ENCODE measurements around the gene ZYX. TPM values are rescaled to one million over a fixed set of nuclear protein-coding genes. Genes with fewer than 3 reads are reported as not detected.

Gene ZYX
- total RNA-seq, 1 experiment from 2014 or later: 260 TPM

DNA sequence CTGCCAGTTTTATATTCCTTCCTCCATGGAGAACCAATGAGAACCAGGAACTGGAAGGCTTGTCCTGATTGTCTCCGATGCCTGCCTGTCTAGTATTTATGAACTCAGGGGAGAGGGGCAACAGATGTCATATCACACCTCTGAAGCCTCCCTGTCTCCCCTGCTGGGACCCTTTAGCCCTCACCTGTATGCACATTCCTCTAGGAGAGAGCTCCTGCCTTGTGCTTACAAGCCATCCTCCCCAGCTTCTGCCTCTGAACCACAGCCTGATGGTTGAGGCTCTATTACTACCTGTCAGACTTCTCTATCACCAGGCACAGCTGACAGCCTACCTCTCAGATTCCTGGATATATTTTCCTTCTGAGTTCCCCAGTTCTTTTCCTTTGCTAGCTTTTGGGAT lies 12.8 kb upstream of the ZYX start:
- Mint-ChIP-seq H3K4me3 (ENCODE audit: unreplicated experiment) (no peak overlapping the region), H3K27ac (ENCODE audit: low read depth, unreplicated experiment) (no peak overlapping the region), H3K9me3 (ENCODE audit: unreplicated experiment) (no peaks in the 10 kb centered on the region), H3K4me1 (ENCODE audit: insufficient read depth, unreplicated experiment) (peaks cover 25% of the 10 kb centered on the region), H3K27me3 (ENCODE audit: insufficient read depth, unreplicated experiment) (peaks cover 23% of the 10 kb centered on the region), H3K36me3 (ENCODE audit: insufficient read depth, unreplicated experiment) (no peaks in the 10 kb centered on the region)
- intact Hi-C loops (cut with micrococcal nuclease): no loop called here
- no TSS peak for BruUV-seq (replicated peaks)
- POLR2A ChIA-PET: interaction anchor here (1.1 kb wide), 1 partner anchor 12 kb away, joined by 4 read pairs; no protein-coding TSS in a partner anchor
- TF ChIP-seq CTCF (IDR thresholded peaks at IDR 0.05; ENCODE audit: unreplicated experiment): no peak
- CTCF ChIA-PET: interaction anchor here (0.5 to 4.1 kb wide), 6 partner anchors 12 to 128 kb away, joined by 3 to 31 read pairs (median 8); partner anchors contain the start of gene ZYX
- no peak for DNase-seq (ENCODE audit: unreplicated experiment)

GRCh38 chr7:143369678-143370651 lies 11.2 kb upstream of the ZYX start:
- H3K27ac Mint-ChIP-seq (ENCODE audit: low read depth, unreplicated experiment): no peak overlapping the region
- no peak for DNase-seq (ENCODE audit: unreplicated experiment)
- no peaks in the 10 kb centered on the region for H3K36me3 Mint-ChIP-seq (ENCODE audit: insufficient read depth, unreplicated experiment)
- H3K27me3 Mint-ChIP-seq (ENCODE audit: insufficient read depth, unreplicated experiment): peaks cover 7% of the 10 kb centered on the region
- no peak for TF ChIP-seq CTCF (IDR thresholded peaks at IDR 0.05; ENCODE audit: unreplicated experiment)
- ChIA-PET CTCF (interaction anchor here (0.6 to 4.1 kb wide), 15 partner anchors 11 to 686 kb away, joined by 3 to 31 read pairs (median 4); partner anchors contain the start of gene ZYX), POLR2A (interaction anchor here (0.7 to 1.0 kb wide), 3 partner anchors 10 to 38 kb away, joined by 3 to 4 read pairs (median 3); no protein-coding TSS in a partner anchor)
- peaks cover 32% of the 10 kb centered on the region for H3K4me1 Mint-ChIP-seq (ENCODE audit: insufficient read depth, unreplicated experiment)
- no TSS peak for BruUV-seq (replicated peaks)
- intact Hi-C loops (cut with micrococcal nuclease): no loop called here
- H3K9me3 Mint-ChIP-seq (ENCODE audit: unreplicated experiment): no peaks in the 10 kb centered on the region
- no peak overlapping the region for H3K4me3 Mint-ChIP-seq (ENCODE audit: unreplicated experiment)

DNA sequence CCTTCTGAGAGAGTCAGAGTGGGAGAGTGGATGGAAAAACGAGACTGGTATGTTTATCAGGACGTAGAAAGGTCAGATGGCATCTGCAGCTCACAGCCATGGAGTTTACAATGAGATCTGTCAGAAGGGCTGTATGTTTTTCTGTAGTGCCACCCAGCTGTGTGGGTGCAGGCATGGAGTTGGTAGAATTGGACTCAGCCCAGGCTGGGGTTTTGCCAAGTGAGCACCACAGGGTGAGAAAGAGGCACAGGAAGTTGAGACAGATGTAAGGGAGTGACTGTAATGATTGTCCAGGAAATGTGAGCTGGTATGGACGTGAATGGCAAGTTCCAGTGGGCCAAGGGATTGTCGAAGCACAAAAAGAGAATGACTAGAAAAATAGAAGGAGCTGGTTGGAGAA lies 9.1 kb upstream of the ZYX start:
- Mint-ChIP-seq H3K27me3 (ENCODE audit: insufficient read depth, unreplicated experiment) (no peaks in the 10 kb centered on the region), H3K4me1 (ENCODE audit: insufficient read depth, unreplicated experiment) (peaks cover 37% of the 10 kb centered on the region), H3K36me3 (ENCODE audit: insufficient read depth, unreplicated experiment) (peaks cover 6% of the 10 kb centered on the region), H3K27ac (ENCODE audit: low read depth, unreplicated experiment) (peak overlapping the region; percentile 13), H3K4me3 (ENCODE audit: unreplicated experiment) (no peak overlapping the region), H3K9me3 (ENCODE audit: unreplicated experiment) (no peaks in the 10 kb centered on the region)
- TF ChIP-seq CTCF (IDR thresholded peaks at IDR 0.05; ENCODE audit: unreplicated experiment): peak; percentile 15
- CTCF ChIA-PET: interaction anchor here (0.6 to 4.1 kb wide), 14 partner anchors 12 to 639 kb away, joined by 3 to 20 read pairs (median 3); partner anchors contain the start of gene CLCN1
- DNase-seq (ENCODE audit: unreplicated experiment): peak; percentile 96
- POLR2A ChIA-PET: interaction anchor here (1.0 to 1.2 kb wide), 3 partner anchors 10 to 132 kb away, joined by 3 to 4 read pairs (median 3); partner anchors contain the start of genes FAM131B and ZYX
- intact Hi-C loops (cut with micrococcal nuclease): no loop called here
- BruUV-seq (replicated peaks): no TSS peak

GRCh38 chr7:143373255-143373794 lies 7.8 kb upstream of the ZYX start:
- no TSS peak for BruUV-seq (replicated peaks)
- no peak for DNase-seq (ENCODE audit: unreplicated experiment)
- Mint-ChIP-seq H3K27ac (ENCODE audit: low read depth, unreplicated experiment) (no peak overlapping the region), H3K9me3 (ENCODE audit: unreplicated experiment) (no peaks in the 10 kb centered on the region), H3K36me3 (ENCODE audit: insufficient read depth, unreplicated experiment) (peaks cover 6% of the 10 kb centered on the region), H3K4me3 (ENCODE audit: unreplicated experiment) (no peak overlapping the region), H3K4me1 (ENCODE audit: insufficient read depth, unreplicated experiment) (peaks cover 31% of the 10 kb centered on the region), H3K27me3 (ENCODE audit: insufficient read depth, unreplicated experiment) (no peaks in the 10 kb centered on the region)
- TF ChIP-seq CTCF (IDR thresholded peaks at IDR 0.05; ENCODE audit: unreplicated experiment): no peak
- intact Hi-C loops (cut with micrococcal nuclease): no loop called here
- ChIA-PET POLR2A (interaction anchor here (0.7 kb wide), 1 partner anchor 68 kb away, joined by 3 read pairs; no protein-coding TSS in a partner anchor), CTCF (interaction anchor here (0.7 to 1.2 kb wide), 2 partner anchors 132 to 785 kb away, joined by 3 to 7 read pairs; no protein-coding TSS in a partner anchor)

Measured in MCF 10A (cell line).